Thoracic aorta (tissue), 2 donors: ENCODE data around the gene CACNA2D4. TPM values are rescaled to one million over a fixed set of nuclear protein-coding genes. Genes with fewer than 3 reads are reported as not detected.

Experiments used
- ATAC-seq: fragments of 150-250 bp; one replicate; pipeline ENCODE4 v1.8.0; 2017; ENCODE audit warnings: low read depth; ENCODE audit not compliant: insufficient number of reproducible peaks, low FRiP score
- DNase-seq: peaks from one replicate; pipeline ENCODE4 v3.0.0-alpha.2; 2020; ENCODE audit warnings: low spot score
- H3K27ac ChIP-seq, 2 donors: fragments of 200-600 bp; sonication (generic); 1 replicate in 1 of 2; 2 replicates in 1 of 2; pipeline ENCODE4 v1.5.1; 2016; ENCODE audit warnings: mild to moderate bottlenecking in 2 of 2, moderate library complexity in 2 of 2
- H3K27me3 ChIP-seq: fragments of 200-600 bp; sonication (generic); replicated peaks from 2 replicates; pipeline ENCODE4 v1.6.0; 2016; ENCODE audit warnings: mild to moderate bottlenecking; ENCODE audit not compliant: insufficient read depth
- H3K36me3 ChIP-seq: fragments of 200-600 bp; sonication (generic); one replicate; pipeline ENCODE4 v1.5.1; 2016
- H3K4me1 ChIP-seq, 2 donors: fragments of 200-600 bp; sonication (generic); 1 replicate in 1 of 2; 2 replicates in 1 of 2; pipeline versions ENCODE4 v1.5.1 to v1.6.0; 2016; ENCODE audit warnings: low read depth in 2 of 2, mild to moderate bottlenecking in 1 of 2; ENCODE audit not compliant: control insufficient read depth in 1 of 2
- H3K4me3 ChIP-seq: fragments of 200-600 bp; sonication (generic); 2 replicates; pipeline ENCODE4 v1.5.1; 2016; ENCODE audit warnings: mild to moderate bottlenecking
- H3K9me3 ChIP-seq: fragments of 200-600 bp; sonication (generic); 2 replicates; pipeline ENCODE4 v1.5.1; 2016
- CTCF ChIP-seq: fragments of 200-600 bp; sonication (generic); IDR thresholded peaks from one replicate; pipeline ENCODE4 v1.5.1; 2019; ENCODE audit warnings: antibody characterized with exemption
- total RNA-seq, 2 donors: library from RNA; depleted of rRNA; stranded (reverse); fragments of >200 nt; gene quantifications; one replicate each; pipeline versions ENCODE4 v1.1.0 to v1.2.3, GENCODE V29; 2016

CACNA2D4 gene
- total RNA-seq, 2 donors from 2014 or later = 8.7 to 12.3 TPM

- Histone ChIP-seq H3K36me3 (no peaks in the 10 kb centered on the region), H3K4me1 (no peaks in the 10 kb centered on the region), H3K27me3 (no peaks in the 10 kb centered on the region), H3K27ac (no peak overlapping the region), H3K9me3 (no peaks in the 10 kb centered on the region), H3K4me3 (no peak overlapping the region)
- no peak for ATAC-seq
- DNase-seq = no peak
- no peak for TF ChIP-seq CTCF
These were observed 71.0 kb downstream of the CACNA2D4 start for GRCh38 chr12:1847411-1847810.

DNA sequence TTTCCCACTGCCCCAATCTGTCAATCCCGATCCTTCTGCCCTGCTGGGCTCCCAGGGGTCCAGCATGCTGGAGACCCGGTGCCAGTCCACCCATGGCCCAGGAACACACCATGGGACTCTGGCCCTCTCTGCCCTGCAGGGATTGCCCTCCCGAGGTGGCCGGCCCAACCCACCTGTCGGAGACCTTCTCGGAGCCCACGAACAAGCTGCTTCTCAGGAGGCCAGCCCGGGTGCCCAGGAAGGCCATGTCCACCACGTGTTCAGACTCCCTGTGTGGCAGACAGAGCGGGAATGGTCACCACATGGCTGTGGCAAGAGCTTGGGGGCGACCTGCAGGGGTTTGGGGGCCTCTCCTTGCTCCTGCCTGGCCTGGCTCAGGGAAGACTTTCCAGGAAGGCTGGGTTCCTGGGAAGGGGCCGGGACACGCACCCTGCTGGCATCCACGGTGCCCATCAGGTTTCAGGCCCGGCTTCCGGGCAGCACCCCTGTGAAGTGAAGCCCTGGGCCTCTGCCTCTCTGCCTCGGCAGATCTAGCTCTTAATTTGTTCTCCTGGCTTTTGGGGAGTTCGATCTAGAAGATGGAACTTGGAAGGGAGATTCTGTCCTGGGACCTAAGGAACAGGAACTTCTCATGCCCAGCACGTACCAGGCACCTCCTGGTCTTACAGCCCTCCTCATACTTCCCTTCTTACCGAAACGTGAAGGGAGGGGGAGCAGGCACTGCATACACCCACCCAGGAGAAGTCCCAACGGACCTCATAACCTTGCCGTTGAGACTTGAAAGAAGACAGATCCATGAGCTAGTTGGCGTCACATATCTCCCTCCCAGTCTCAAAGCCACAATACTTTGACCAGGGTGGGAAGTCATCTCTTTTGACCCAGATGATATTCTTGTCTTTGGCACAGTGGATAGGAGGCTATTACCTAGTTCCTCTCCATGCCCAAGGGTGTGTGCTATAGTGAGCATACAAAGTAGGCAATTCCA is 71.7 kb downstream of the CACNA2D4 start:
- H3K4me3 ChIP-seq = no peak overlapping the region
- DNase-seq (no peak), ATAC-seq (no peak)
- H3K9me3 ChIP-seq = no peaks in the 10 kb centered on the region
- TF ChIP-seq CTCF = no peak
- no peaks in the 10 kb centered on the region for H3K36me3 ChIP-seq
- H3K27me3 ChIP-seq = no peaks in the 10 kb centered on the region
- no peak overlapping the region for H3K27ac ChIP-seq
- no peaks in the 10 kb centered on the region for H3K4me1 ChIP-seq

- H3K36me3 ChIP-seq = no peaks in the 10 kb centered on the region
- DNase-seq (no peak), ATAC-seq (no peak)
- H3K4me1 ChIP-seq = no peaks in the 10 kb centered on the region
- no peak overlapping the region for H3K27ac ChIP-seq
- no peaks in the 10 kb centered on the region for H3K9me3 ChIP-seq
- H3K27me3 ChIP-seq = no peaks in the 10 kb centered on the region
- TF ChIP-seq CTCF = no peak
- H3K4me3 ChIP-seq = no peak overlapping the region
These were observed 72.6 kb downstream of the CACNA2D4 start for GRCh38 chr12:1845886-1846285.

DNA sequence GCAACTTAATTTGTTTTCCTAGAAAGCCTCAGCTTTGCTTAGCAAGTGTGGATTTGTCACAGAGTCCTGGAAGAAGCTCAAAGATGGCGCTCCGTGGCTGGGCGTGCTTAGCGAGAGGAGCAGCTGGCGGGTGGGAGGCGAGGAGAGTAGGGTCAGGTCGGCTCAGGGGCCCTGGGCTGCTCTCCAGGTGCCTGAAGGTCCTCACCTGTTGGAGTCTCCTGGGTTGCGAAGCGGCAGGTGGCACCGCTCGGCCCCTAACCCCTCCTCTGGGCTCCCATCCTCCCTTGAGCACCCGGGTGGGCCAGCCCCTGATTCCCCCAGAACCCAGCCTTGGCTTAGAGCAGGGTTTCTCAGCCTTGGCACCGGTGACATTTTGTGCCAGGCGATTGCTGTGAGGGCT is 73.0 kb downstream of the CACNA2D4 start:
- H3K27ac ChIP-seq = no peak overlapping the region
- H3K27me3 ChIP-seq = no peaks in the 10 kb centered on the region
- DNase-seq (no peak), ATAC-seq (no peak)
- TF ChIP-seq CTCF = no peak
- H3K4me3 ChIP-seq = no peak overlapping the region
- no peaks in the 10 kb centered on the region for H3K36me3 ChIP-seq
- no peaks in the 10 kb centered on the region for H3K4me1 ChIP-seq
- no peaks in the 10 kb centered on the region for H3K9me3 ChIP-seq

DNA sequence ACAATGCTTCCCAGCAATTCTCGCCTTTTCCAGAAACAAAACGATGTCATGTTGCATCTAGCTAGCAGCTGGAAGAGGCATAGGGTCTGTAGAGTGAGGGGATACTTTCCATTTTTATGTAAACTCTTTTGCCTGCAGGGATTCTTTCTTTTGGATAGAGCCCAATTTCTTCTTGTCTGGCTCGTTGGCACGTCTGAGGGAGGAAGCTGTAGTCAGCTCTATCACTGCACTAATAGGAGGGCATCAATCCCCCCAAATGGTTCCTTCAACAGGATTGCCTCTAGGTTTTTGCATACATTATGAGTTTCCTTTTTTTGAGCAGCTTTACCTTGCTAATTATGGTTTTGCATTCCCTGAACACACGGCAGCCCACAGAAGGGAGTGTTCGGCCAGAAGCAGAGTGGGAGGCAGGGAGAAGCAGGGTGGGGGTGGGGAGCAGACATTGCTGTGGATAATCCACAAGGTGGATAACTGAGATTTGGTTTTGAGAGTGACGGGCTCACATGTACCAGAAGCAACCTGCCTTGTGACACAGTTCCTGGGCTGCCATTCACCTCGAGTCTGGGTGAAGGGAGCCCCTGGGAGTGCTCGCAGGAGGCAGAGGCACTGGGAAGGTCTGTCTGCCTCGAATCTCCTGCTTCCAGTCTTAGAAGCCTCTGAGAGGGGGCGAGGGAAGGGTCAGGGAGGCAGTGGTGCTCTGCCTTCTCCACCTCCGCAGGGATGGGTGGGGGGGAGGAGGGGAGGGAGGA is 73.6 kb downstream of the CACNA2D4 start:
- H3K4me3 ChIP-seq = no peak overlapping the region
- no peak for TF ChIP-seq CTCF
- DNase-seq = no peak
- H3K27ac ChIP-seq = no peak overlapping the region
- H3K9me3 ChIP-seq = no peaks in the 10 kb centered on the region
- ATAC-seq = no peak
- H3K27me3 ChIP-seq = no peaks in the 10 kb centered on the region
- H3K36me3 ChIP-seq = no peaks in the 10 kb centered on the region
- H3K4me1 ChIP-seq = no peaks in the 10 kb centered on the region
